ENCODE results near the gene CES4A. TPM values are rescaled to one million over a fixed set of nuclear protein-coding genes. Genes with fewer than 3 reads are reported as not detected.
"Not testable (repeated sequence)": the region's sequence is repeated elsewhere in the genome, so short reads cannot be mapped to it uniquely, and the experiment has no call there.

The CES4A gene
- total RNA-seq (2014; rRNA removed; shearing (Covaris generic)), result 0.07 and 0.45 TPM in 2 replicates

DNA sequence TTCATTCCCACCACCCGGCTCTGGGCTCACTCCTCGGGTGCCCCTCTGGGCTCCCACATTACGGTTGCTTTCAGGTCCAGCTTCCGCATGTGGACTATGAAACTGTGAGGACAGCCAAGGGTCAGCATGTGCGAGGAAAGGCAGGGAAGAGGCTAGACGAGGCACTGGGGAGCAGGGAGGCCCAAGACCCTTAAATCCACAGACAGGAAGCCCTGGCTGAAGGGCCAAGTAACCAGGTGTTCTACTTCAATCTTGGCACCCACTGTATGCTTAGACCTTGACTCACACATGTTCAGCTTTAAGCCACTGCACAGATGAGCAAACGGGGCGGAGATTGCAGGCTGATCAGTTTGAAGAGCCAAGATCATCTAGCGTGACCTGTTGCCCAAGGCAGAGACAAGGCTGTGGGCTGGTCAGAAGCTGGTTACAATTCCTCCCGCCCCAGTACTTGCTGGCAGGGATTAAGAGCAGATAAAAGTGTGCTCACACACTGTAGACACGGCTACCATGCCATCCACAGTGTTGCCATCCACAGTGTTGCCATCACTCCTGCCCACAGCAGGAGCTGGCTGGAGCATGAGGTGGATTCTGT lies at the start of gene CES4A:
TSS of gene CES4A (plus strand) at position 393 of the 592 bp plus-strand sequence. CDS start at position 577, 184 bp downstream.
- Histone ChIP-seq H3K36me3 (replicated peaks; ENCODE audit: control insufficient read depth, insufficient read depth, low read length) (no peaks in the 10 kb centered on the region), H3K27me3 (ENCODE audit: control insufficient read depth, insufficient read depth, low read length) (no peaks in the 10 kb centered on the region), H3K4me3 (ENCODE audit: insufficient read depth, low read depth, low read length) (no peak within 1 kb of the TSS)
- DNase-seq, result no peak

DNA sequence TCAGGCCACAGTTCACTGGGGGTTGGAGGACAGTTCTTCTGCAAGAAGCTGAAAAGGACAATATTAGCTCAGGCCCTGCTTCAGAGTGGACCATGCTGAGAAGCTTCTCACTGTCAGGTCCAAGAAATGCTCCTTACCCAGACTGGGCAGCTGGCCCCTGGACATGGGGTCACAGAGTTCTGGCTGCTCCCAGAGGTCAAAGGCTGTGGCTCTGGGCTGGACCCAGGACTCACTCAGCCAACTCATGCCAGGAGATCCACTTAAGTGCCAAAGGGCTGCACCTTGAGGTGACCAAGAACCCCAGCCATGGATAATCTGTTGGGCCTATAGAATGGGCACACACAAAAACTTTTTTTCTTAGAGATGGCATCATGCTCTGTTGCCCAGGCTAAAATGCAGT lies 49.0 kb upstream of the CES4A start:
- H3K27me3 ChIP-seq (ENCODE audit: control insufficient read depth, insufficient read depth, low read length), result peaks cover 8% of the 10 kb centered on the region
- no peak for DNase-seq
- H3K4me3 ChIP-seq (ENCODE audit: insufficient read depth, low read depth, low read length), result no peak overlapping the region
- H3K36me3 ChIP-seq (replicated peaks; ENCODE audit: control insufficient read depth, insufficient read depth, low read length), result peaks cover 20% of the 10 kb centered on the region

DNA sequence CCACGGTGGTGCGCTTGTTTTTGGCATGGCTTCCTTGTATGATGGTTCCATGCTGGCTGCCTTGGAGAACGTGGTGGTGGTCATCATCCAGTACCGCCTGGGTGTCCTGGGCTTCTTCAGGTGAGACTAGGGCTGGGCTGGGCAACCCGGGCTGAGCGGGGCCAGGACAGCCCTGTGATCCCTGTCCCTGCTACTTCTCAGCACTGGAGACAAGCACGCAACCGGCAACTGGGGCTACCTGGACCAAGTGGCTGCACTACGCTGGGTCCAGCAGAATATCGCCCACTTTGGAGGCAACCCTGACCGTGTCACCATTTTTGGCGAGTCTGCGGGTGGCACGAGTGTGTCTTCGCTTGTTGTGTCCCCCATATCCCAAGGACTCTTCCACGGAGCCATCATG lies 48.2 kb upstream of the CES4A start:
- Histone ChIP-seq H3K36me3 (replicated peaks; ENCODE audit: control insufficient read depth, insufficient read depth, low read length) (peaks cover 20% of the 10 kb centered on the region), H3K27me3 (ENCODE audit: control insufficient read depth, insufficient read depth, low read length) (peaks cover 4% of the 10 kb centered on the region), H3K4me3 (ENCODE audit: insufficient read depth, low read depth, low read length) (no peak overlapping the region)
- DNase-seq, result peak; percentile 14

DNA sequence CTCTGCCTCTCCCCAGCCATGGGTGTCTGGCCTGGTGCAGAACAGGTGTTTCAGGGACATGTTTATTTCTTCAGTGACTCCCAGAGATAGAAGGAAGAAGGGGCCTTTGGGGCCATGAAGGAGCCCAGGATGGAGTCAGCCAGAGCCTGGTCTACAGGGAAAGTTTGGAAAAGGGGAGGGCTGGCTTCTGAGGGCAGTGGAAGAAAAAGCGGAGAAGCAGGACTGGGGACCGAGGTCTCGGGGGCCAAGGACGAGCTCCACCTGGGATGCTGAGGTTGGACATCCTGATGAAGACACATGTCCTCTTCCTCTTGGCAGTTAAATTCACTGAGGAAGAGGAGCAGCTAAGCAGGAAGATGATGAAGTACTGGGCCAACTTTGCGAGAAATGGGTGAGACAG lies 45.4 kb upstream of the CES4A start:
- Histone ChIP-seq H3K4me3 (ENCODE audit: insufficient read depth, low read depth, low read length) (no peak overlapping the region), H3K27me3 (ENCODE audit: control insufficient read depth, insufficient read depth, low read length) (peaks cover 8% of the 10 kb centered on the region; the same call in 1 of the 2 replicates), H3K36me3 (replicated peaks; ENCODE audit: control insufficient read depth, insufficient read depth, low read length) (peaks cover 19% of the 10 kb centered on the region)
- no peak for DNase-seq

DNA sequence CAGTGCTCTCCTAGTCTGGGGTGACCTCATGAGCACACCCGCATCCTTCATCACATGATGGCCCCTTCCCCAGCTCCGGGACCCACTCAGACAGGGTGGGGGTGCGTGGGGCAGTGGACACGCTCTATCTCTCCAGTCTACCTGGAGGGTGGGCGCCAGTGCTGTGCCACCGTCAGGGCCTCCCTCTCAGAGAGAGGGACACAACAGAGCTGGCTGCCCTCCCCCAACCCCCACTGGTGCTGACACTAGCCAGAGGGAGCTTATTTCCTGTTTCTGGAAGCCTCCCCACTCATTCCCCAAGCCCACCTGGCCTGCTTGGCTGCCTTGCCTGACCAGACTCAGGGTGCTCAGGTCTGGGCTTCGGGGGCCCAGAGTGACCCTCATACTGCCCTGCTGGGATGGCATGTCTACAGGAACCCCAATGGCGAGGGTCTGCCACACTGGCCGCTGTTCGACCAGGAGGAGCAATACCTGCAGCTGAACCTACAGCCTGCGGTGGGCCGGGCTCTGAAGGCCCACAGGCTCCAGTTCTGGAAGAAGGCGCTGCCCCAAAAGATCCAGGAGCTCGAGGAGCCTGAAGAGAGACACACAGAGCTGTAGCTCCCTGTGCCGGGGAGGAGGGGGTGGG lies 44.8 kb upstream of the CES4A start:
- no peak overlapping the region for H3K4me3 ChIP-seq (ENCODE audit: insufficient read depth, low read depth, low read length)
- peaks cover 19% of the 10 kb centered on the region for H3K36me3 ChIP-seq (replicated peaks; ENCODE audit: control insufficient read depth, insufficient read depth, low read length)
- H3K27me3 ChIP-seq (ENCODE audit: control insufficient read depth, insufficient read depth, low read length), result peaks cover 14% of the 10 kb centered on the region; the same call in 1 of the 2 replicates
- no peak for DNase-seq

DNA sequence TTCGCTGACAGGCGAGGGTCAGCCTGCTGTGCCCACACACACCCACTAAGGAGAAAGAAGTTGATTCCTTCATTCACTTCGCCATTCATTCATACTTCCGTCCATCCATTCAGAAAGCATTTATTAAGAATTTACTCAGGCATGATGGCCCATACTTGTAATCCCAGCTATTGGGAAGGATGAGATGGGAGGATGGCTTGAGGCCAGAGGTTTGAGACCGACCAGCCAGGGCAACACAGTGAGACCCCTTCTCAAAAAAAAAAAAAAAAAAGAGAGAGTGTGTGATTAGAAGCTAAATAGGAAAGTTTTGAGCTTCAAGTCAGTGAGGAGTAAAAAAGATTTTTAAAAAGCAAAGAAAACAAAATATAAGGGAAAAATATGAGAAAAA lies 44.3 kb upstream of the CES4A start:
- Histone ChIP-seq H3K4me3 (ENCODE audit: insufficient read depth, low read depth, low read length) (no peak overlapping the region), H3K27me3 (ENCODE audit: control insufficient read depth, insufficient read depth, low read length) (peaks cover 19% of the 10 kb centered on the region; the same call in 1 of the 2 replicates), H3K36me3 (replicated peaks; ENCODE audit: control insufficient read depth, insufficient read depth, low read length) (peaks cover 19% of the 10 kb centered on the region)
- DNase-seq, result no peak

DNA sequence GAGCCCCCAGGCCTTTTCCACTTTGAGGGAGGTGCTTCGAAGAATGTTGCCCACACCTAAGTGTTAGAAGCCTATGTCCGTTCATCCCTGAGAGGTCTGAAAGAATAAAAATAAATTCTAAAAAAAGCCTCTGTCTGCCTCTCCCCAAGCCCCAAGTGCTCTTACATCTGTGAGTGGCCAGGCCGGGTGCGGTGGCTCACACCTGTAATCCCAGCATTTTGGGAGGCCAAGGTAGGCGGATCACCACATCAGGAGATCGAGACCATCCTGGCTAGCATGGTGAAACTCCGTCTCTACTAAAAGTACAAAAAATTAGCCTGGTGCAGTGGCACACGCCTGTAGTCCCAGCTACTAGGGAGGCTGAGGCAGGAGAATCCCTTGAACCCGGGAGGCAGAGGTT lies 43.4 kb upstream of the CES4A start:
- H3K36me3 ChIP-seq (replicated peaks; ENCODE audit: control insufficient read depth, insufficient read depth, low read length), result peaks cover 16% of the 10 kb centered on the region
- DNase-seq; H3K4me3 ChIP-seq (ENCODE audit: insufficient read depth, low read depth, low read length): not testable (repeated sequence)
- H3K27me3 ChIP-seq (ENCODE audit: control insufficient read depth, insufficient read depth, low read length), result peaks cover 26% of the 10 kb centered on the region; the same call in 1 of the 2 replicates

DNA sequence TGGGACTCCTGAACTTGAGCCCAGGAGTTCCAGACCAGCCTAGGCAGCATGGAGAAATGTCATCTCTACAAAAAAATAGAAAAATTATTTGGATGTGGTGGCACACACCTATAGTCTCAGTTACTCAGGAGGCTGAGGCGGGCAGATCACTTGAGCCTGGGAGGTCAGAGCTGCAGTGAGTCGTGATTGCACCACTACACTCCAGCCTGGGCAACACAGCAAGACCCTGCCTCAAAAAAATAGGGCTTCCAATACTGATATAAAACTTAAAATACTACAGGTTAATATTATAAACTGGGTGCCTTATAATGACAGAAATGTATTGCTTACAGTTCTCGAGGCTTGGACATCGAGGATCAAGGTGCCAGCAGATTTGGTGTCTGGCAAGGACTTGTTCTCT lies 42.5 kb upstream of the CES4A start:
- peaks cover 26% of the 10 kb centered on the region; the same call in 1 of the 2 replicates for H3K27me3 ChIP-seq (ENCODE audit: control insufficient read depth, insufficient read depth, low read length)
- no peak for DNase-seq
- H3K36me3 ChIP-seq (replicated peaks; ENCODE audit: control insufficient read depth, insufficient read depth, low read length), result peaks cover 9% of the 10 kb centered on the region
- H3K4me3 ChIP-seq (ENCODE audit: insufficient read depth, low read depth, low read length), result no peak overlapping the region

DNA sequence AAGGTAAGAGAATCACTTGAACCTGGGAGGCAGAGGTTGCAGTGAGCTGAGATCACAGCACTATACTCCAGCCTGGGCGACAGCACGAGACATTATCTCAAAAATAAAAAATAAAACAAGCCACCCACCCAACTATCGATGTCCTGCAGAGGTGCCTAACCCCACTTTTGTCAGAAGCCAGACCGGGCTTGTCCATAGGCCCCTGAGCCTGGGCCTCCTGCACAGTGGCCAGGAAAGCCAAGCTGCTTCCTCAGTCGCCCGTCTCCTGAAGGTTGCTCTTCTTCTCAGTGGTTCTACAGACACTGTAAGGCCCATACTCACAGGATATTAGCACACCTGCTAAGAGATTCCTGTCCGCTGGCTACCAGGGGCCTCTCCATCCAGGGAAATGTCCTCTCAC lies 41.8 kb upstream of the CES4A start:
- no peak for DNase-seq
- Histone ChIP-seq H3K36me3 (replicated peaks; ENCODE audit: control insufficient read depth, insufficient read depth, low read length) (peaks cover 6% of the 10 kb centered on the region), H3K27me3 (ENCODE audit: control insufficient read depth, insufficient read depth, low read length) (peaks cover 26% of the 10 kb centered on the region; the same call in 1 of the 2 replicates), H3K4me3 (ENCODE audit: insufficient read depth, low read depth, low read length) (no peak overlapping the region)

DNA sequence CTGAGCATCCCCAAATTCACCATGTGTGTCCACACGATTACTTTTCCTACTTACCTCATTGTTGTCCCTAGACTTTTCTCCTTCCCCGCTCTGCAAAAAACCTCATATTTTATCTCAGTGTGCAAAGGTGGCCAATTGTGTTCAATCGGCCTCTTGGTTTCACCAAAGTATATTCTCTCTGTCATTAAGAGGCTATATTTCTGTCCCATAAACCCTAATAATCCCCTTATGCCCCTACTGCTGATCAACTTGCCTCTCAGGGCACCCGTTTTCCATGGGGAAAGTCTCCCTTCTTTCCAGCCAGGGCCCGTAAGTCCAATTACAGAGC lies 41.5 kb upstream of the CES4A start:
- Histone ChIP-seq H3K27me3 (ENCODE audit: control insufficient read depth, insufficient read depth, low read length) (peaks cover 26% of the 10 kb centered on the region; the same call in 1 of the 2 replicates), H3K36me3 (replicated peaks; ENCODE audit: control insufficient read depth, insufficient read depth, low read length) (peaks cover 3% of the 10 kb centered on the region), H3K4me3 (ENCODE audit: insufficient read depth, low read depth, low read length) (no peak overlapping the region)
- DNase-seq, result no peak

DNA sequence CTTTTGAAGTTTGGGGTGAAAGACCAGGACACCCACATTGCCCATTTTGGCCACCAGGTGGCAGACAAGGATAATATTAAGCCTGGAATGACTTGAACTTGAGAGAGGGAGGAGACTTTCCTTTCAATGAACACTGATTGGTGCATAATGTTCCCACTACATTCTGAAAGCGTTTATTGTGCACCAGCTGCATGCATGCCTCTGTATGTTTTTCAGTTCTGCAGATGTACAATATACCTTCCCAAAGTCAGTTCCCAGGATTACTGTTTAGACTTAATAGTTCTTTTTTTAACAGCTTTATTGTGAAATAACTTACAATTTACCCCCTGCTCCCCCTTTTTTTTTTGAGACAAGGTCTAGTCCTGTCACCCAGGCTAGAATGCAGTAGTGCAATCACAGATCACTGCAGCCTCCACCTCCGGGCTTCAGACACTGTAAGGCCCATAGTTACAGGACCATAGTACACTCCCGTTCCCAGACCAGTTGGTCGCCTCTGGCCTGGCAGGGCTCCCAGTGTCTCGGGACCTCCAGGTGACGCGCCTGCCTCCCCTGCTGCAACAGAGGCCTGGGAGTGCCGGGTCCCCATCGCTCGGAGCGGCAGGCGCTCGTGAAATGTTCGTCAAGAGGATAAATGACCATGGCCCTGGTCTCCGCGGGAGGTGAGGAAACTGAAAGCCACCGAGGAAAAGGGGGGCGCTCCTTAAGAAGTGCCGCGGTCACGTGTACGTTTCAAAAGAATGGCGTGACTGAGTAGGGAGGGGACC lies 40.9 kb upstream of the CES4A start:
- H3K27me3 ChIP-seq (ENCODE audit: control insufficient read depth, insufficient read depth, low read length), result peaks cover 26% of the 10 kb centered on the region; the same call in 1 of the 2 replicates
- H3K4me3 ChIP-seq (ENCODE audit: insufficient read depth, low read depth, low read length), result no peak overlapping the region
- peak; percentile 92 for DNase-seq
- no peaks in the 10 kb centered on the region; the same call in 1 of the 2 replicates for H3K36me3 ChIP-seq (replicated peaks; ENCODE audit: control insufficient read depth, insufficient read depth, low read length)

DNA sequence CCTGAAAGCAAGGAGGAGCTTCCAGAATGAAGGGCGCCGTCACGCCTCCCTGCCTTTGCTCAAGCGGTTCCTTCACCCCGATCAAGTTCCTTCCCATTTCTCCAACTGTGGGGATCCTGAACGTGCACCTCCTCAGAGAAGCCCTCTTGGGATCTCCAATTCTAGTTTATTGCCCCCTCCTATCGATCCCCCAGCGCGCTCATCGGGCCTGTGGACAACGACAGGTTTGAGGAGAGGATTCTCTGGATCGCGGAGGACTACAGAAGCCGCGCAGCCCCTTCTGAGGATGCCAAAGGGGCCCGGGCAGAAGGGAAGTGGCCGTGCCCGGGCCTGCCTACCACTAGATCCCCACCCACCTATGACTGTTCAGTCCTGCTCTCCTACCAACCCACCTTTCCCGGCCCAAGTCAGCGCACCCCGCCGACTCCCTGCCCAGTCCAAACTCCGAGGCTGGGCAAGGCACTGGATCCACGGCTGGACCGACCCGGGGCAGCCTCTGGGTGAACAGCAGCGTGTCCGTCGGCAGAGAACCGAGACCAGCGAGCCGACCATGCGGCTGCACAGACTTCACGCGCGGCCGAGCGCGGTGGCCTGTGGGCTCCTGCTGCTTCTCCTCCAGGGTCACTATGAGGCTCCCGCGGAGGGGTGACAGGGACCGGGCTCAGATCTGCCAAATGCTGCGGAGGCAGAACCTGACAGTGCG lies 40.1 kb upstream of the CES4A start:
- H3K4me3 ChIP-seq (ENCODE audit: insufficient read depth, low read depth, low read length), result peak overlapping the region; percentile 14; the same call in 1 of the 2 replicates
- peaks cover 26% of the 10 kb centered on the region; the same call in 1 of the 2 replicates for H3K27me3 ChIP-seq (ENCODE audit: control insufficient read depth, insufficient read depth, low read length)
- peak; percentile 56 for DNase-seq
- no peaks in the 10 kb centered on the region for H3K36me3 ChIP-seq (replicated peaks; ENCODE audit: control insufficient read depth, insufficient read depth, low read length)

DNA sequence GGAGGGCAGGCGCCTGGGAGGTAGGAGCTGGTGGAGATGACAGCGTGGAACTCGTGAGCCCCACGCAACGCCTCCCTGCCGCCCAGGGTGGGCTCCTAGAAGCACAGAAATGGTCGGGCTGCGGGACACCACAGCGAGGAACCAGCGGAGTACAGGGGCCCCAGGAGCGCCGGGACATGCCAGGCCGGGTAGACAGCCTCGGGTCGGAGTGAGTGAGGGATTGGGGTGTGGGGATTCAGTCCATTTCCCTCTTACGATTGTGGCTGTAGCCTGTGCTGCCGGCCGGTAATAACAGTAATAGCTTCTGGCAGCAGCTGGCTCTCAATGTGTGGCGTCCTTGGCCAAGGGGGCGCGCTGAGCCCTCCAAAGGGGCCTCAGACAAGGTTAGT lies 39.6 kb upstream of the CES4A start:
- DNase-seq, result no peak
- Histone ChIP-seq H3K27me3 (ENCODE audit: control insufficient read depth, insufficient read depth, low read length) (peaks cover 26% of the 10 kb centered on the region; the same call in 1 of the 2 replicates), H3K4me3 (ENCODE audit: insufficient read depth, low read depth, low read length) (no peak overlapping the region), H3K36me3 (replicated peaks; ENCODE audit: control insufficient read depth, insufficient read depth, low read length) (no peaks in the 10 kb centered on the region)

DNA sequence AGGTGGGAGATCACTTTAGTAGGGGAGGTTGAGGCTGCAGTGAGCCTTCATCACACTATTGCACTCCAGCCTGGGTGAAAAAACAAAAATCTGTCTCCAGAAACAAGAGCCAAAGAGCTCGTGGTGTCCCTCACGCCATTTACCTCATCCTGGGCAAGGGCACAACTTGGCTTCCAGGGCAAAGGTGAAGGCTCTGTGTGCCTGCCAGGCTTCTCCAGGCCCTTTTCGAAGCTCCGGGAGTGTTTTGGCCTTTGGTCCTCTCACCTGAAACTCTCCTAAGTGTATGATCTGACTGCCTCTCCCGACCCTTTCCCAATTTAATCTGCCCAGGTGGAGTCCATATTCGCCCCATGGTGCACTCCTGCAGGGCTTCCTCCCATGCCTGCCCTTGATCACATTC lies 38.9 kb upstream of the CES4A start:
- no peak for DNase-seq
- H3K27me3 ChIP-seq (ENCODE audit: control insufficient read depth, insufficient read depth, low read length), result peaks cover 26% of the 10 kb centered on the region; the same call in 1 of the 2 replicates
- no peak overlapping the region for H3K4me3 ChIP-seq (ENCODE audit: insufficient read depth, low read depth, low read length)
- no peaks in the 10 kb centered on the region for H3K36me3 ChIP-seq (replicated peaks; ENCODE audit: control insufficient read depth, insufficient read depth, low read length)
